Ovary (tissue), 3 donors: ENCODE data around the gene PTPN13.

Experiments
- EP300 ChIP-seq: sonication (generic); formaldehyde crosslinking; IDR thresholded peaks from one replicate; pipeline ENCODE4 v1.6.1; 2017; ENCODE audit warnings: antibody characterized with exemption
- TF ChIP-seq, protein P1 (sequence below), 3 donors: fragments of 450-650 bp in 2 of 3; fragments of 200-600 bp in 1 of 3; IDR thresholded peaks; one replicate each; pipeline versions ENCODE4 v1.5.1 to v1.8.0; 2016 to 2022; ENCODE audit warnings: antibody characterized with exemption in 3 of 3, mild to moderate bottlenecking in 1 of 3
- donor health status: DM: no; HTN: no; CAD: no.

- TF ChIP-seq, protein P1, sequence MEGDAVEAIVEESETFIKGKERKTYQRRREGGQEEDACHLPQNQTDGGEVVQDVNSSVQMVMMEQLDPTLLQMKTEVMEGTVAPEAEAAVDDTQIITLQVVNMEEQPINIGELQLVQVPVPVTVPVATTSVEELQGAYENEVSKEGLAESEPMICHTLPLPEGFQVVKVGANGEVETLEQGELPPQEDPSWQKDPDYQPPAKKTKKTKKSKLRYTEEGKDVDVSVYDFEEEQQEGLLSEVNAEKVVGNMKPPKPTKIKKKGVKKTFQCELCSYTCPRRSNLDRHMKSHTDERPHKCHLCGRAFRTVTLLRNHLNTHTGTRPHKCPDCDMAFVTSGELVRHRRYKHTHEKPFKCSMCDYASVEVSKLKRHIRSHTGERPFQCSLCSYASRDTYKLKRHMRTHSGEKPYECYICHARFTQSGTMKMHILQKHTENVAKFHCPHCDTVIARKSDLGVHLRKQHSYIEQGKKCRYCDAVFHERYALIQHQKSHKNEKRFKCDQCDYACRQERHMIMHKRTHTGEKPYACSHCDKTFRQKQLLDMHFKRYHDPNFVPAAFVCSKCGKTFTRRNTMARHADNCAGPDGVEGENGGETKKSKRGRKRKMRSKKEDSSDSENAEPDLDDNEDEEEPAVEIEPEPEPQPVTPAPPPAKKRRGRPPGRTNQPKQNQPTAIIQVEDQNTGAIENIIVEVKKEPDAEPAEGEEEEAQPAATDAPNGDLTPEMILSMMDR (IDR thresholded peaks at IDR 0.05) = no peak
- TF ChIP-seq EP300 = no peak
These were observed 17.6 kb downstream of the PTPN13 start for GRCh38 chr4:86611757-86612156.
